ENCODE results near the gene EFNB2. TPM values are rescaled to one million over a fixed set of nuclear protein-coding genes. Genes with fewer than 3 reads are reported as not detected.

The EFNB2 gene
- total and polyA plus RNA-seq, 2 of the 8 experiments (the other 6 are each of a cell fraction or from before 2014, with no cell fraction given), result 8.2 to 12.0 TPM

DNA sequence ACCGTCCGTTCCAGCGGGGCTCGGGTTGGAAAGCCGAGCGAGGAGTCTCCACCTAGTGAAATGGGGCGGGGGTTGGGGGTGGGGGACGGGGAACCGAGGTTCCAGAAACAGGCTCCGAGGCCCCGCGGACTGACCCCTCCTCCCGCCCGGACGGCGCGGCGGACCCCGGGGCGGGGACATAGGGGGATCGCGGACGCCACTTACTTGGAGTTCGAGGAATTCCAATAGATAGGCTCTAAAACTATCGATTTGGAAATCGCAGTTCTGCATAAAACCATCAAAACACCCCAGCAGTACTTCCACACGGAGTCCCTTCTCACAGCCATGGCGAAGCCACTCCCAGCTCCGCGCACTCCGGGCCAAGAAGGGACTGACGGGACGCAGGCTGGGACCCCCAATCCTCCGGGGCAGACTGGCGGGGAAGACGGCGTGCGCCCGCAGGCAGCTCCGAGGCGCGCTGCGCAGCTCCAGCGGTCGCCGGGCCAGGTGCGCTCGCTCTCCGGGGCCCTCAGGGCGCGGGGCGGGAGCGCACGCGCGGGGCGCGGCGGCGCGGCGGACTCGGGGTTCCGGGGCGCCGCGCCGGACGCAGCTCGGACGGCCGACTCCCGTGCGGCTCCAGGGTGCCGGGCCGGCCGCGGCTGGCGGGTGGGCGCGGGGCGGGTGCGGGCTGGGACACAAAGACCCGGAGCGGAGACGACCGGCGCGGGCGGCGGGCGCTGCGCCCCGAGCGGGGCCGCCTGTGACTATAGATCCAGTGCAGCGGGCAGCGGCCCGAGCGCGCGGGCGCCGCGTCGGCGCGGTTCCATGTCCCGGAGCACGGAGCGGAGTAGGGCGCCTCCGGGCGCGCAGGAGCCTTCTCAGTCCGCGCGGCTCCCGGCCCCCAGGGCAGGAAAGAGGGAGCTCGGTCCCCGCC lies 567 bp downstream of the EFNB2 start:
- Histone ChIP-seq H2AFZ (ENCODE audit: low read length) (no peak overlapping the region; the same call in 1 of the 2 replicates), H4K91ac (replicated peaks; ENCODE audit: insufficient read length, low read length) (no peak overlapping the region), H3K14ac (ENCODE audit: insufficient read length) (no peak overlapping the region), H2BK5ac (ENCODE audit: low read depth, low read length) (no peak overlapping the region), H3K27me3 (replicated peaks in 1 of 4; ENCODE audit: control insufficient read depth in 3 of 4, extremely low read depth in 1 of 4, insufficient read depth in 3 of 4, low read length in 3 of 4) (peaks cover 0 to 14% (median 7%) of the 10 kb centered on the region in 4 experiments; a peak in 5 of 7 replicates), H2BK120ac (replicated peaks; ENCODE audit: low read depth, low read length) (no peak overlapping the region), H3K79me1 (ENCODE audit: low read depth, low read length) (no peaks in the 10 kb centered on the region), H3K36me3 (ENCODE audit: control insufficient read depth in 2 of 4, insufficient read depth in 4 of 4, low read length in 3 of 4) (no peaks in the 10 kb centered on the region), H4K20me1 (replicated peaks in 1 of 2; ENCODE audit: control insufficient read depth in 1 of 2, insufficient read depth in 2 of 2, low read length in 2 of 2) (peaks cover 4 to 8% of the 10 kb centered on the region in 2 experiments), H2BK15ac (ENCODE audit: low read length) (no peak overlapping the region), H2BK20ac (ENCODE audit: low read length) (no peak overlapping the region), H3K23ac (ENCODE audit: insufficient read length) (no peak overlapping the region), H3K79me2 (ENCODE audit: control insufficient read depth in 1 of 2, insufficient read depth in 2 of 2, low read length in 2 of 2) (peaks cover 0 to 37% of the 10 kb centered on the region in 2 experiments; a peak in 2 of 4 replicates), H3K23me2 (ENCODE audit: low read depth, low read length) (peaks cover 14% of the 10 kb centered on the region), H2BK12ac (ENCODE audit: low read depth, low read length) (no peak overlapping the region), H3K27ac (ENCODE audit: low read depth, low read length) (no peak overlapping the region), H3K9me3 (ENCODE audit: insufficient read depth in 2 of 2, low read depth in 1 of 2, low read length in 1 of 2) (no peaks in the 10 kb centered on the region), H3K4me1 (replicated peaks in 1 of 4; ENCODE audit: control insufficient read depth in 3 of 4, insufficient read depth in 4 of 4, low read length in 3 of 4) (peaks cover 5 to 22% (median 13%) of the 10 kb centered on the region in 4 experiments; a peak in 5 of 7 replicates), H4K8ac (ENCODE audit: extremely low read depth, insufficient read depth, low read length) (0 out of 2 replicates have a peak overlapping the region, but pooled peaks have one; percentile 6), H3K56ac (replicated peaks; ENCODE audit: insufficient read length, low read depth, low read length) (no peak overlapping the region), H3K4me2 (ENCODE audit: insufficient read depth in 1 of 2, low read depth in 2 of 2, low read length in 2 of 2) (peak overlapping the region; percentile 86 to 94), H3K18ac (ENCODE audit: extremely low read depth, low read length) (no peak overlapping the region), H3K9ac (replicated peaks in 1 of 4; ENCODE audit: extremely low read depth in 1 of 4, low read depth in 3 of 4, low read length in 3 of 4) (peak overlapping the region in 2 of 4 experiments; percentile 3 to 89; a peak in 1 of 7 replicates), H3K4ac (replicated peaks; ENCODE audit: insufficient read length, low read depth, low read length) (no peak overlapping the region), H3K4me3 (ENCODE audit: extremely low read depth in 1 of 4, insufficient read depth in 2 of 4, low read depth in 3 of 4, low read length in 4 of 4) (peak overlapping the region; percentile 60 to 84 (median 66)), H4K5ac (ENCODE audit: insufficient read length, low read depth, low read length) (no peak overlapping the region), H2AK5ac (ENCODE audit: low read depth, low read length) (no peak overlapping the region)
- DNase-seq (ENCODE audit: low read depth in 1 of 2, low spot score in 2 of 2) (peak in 1 of 2 experiments; percentile 76), FAIRE-seq (no peak)
- ChIA-PET CTCF (ENCODE audit: partially characterized antibody) (interaction anchor here (0.6 to 2.0 kb wide), 11 partner anchors 10 to 605 kb away, joined by 3 to 7 read pairs (median 4); no protein-coding TSS in a partner anchor), POLR2A (ENCODE audit: partially characterized antibody) (interaction anchor here (0.7 to 2.0 kb wide), 12 partner anchors 9 to 482 kb away, joined by 3 to 15 read pairs (median 4); partner anchors contain the start of gene ARGLU1)
- WGBS, 2 experiments (ENCODE audit: extremely low coverage in 1 of 2, insufficient coverage in 1 of 2, insufficient read length in 1 of 2, insufficient replicate concordance in 2 of 2, low coverage in 1 of 2, low lambda C conversion rate in 2 of 2, missing lambda C conversion rate in 1 of 2), result 2% methylated on average over 47 of the region's 121 CpGs; no CpG with 5 or more reads in 1 of the 2 experiments
- TF ChIP-seq SIRT6 (IDR thresholded peaks at IDR 0.05; ENCODE audit: low read length) (no peak), SAP30 (IDR thresholded peaks at IDR 0.05; ENCODE audit: insufficient read depth, insufficient replicate concordance, low read length) (no peak), TAF7 (optimal IDR thresholded peaks at IDR 0.05; ENCODE audit: borderline replicate concordance, low read depth, low read length) (no peak), RBBP5 (IDR thresholded peaks at IDR 0.05; ENCODE audit: borderline replicate concordance, low read depth, low read length) (0 out of 2 replicates have a peak, but pooled peaks have one; percentile 63), BRCA1 (IDR thresholded peaks at IDR 0.05; ENCODE audit: low read depth, low read length) (no peak), ASH2L (IDR thresholded peaks at IDR 0.05; ENCODE audit: low read length) (no peak), MAFK (IDR thresholded peaks at IDR 0.05; ENCODE audit: low read depth, low read length) (no peak), TBP (IDR thresholded peaks at IDR 0.05; ENCODE audit: low read depth, low read length) (no peak)
- TF ChIP-seq, protein P1, sequence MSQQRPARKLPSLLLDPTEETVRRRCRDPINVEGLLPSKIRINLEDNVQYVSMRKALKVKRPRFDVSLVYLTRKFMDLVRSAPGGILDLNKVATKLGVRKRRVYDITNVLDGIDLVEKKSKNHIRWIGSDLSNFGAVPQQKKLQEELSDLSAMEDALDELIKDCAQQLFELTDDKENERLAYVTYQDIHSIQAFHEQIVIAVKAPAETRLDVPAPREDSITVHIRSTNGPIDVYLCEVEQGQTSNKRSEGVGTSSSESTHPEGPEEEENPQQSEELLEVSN (IDR thresholded peaks at IDR 0.05), result 0 out of 2 replicates have a peak, but pooled peaks have one; percentile 2
- TF ChIP-seq, protein P2, sequence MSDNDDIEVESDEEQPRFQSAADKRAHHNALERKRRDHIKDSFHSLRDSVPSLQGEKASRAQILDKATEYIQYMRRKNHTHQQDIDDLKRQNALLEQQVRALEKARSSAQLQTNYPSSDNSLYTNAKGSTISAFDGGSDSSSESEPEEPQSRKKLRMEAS (IDR thresholded peaks at IDR 0.05), result no peak

Measured in H1 (cell line).